K562 (cell line): ENCODE measurements around the gene LATS2. TPM values are rescaled to one million over a fixed set of nuclear protein-coding genes. Genes with fewer than 3 reads are reported as not detected.

Experiments used
- ATAC-seq: fragments of 200-7000 bp; cut with Tn5 transposase; 3 replicates; pipeline ENCODE4 v1.9.1; 2020; ENCODE audit warnings: moderate library complexity
- BruUV-seq: library from RNA; stranded (reverse); fragments of 400-500 nt; replicated peaks from 2 replicates; lab custom pipeline; 2021; lab: Mats Ljungman, UMichigan
- CTCF ChIA-PET: fragments of 300-600 bp; formaldehyde crosslinking; extraction: SDS; loops from one replicate; lab custom pipeline; 2021; ENCODE audit warnings: low intra/inter-chr PET ratio; lab: Yijun Ruan, JAX
- POLR2A ChIA-PET: fragments of 300-600, 350-650 bp; sonication (Branson Sonifier 250); formaldehyde crosslinking; extraction: SDS; loops from one replicate; lab custom pipeline; 2021; ENCODE audit warnings: antibody characterized with exemption, inconsistent platforms; lab: Yijun Ruan, JAX
- DNase-seq, 4 experiments: peaks; one replicate each; pipeline versions ENCODE4 v3.0.0 to v3.0.0-alpha.2; 2011 to 2018; ENCODE audit warnings: low spot score in 3 of 4, mixed read lengths in 3 of 4; ENCODE audit errors: extremely low read depth in 1 of 4
- FAIRE-seq: peaks from 2 replicates; lab custom pipeline; 2011; peaks lifted over from hg19 to GRCh38; lab: Jason Lieb, UNC
- H2AFZ ChIP-seq: 2 replicates; pipeline ENCODE4 v1.6.0; 2011; ENCODE audit warnings: low read depth, low read length, control low read depth, inconsistent platforms
- H3K27ac ChIP-seq: fragments of 200-600 bp; 3 replicates; pipeline ENCODE4 v1.8.0; 2011; ENCODE audit warnings: low read depth, mild to moderate bottlenecking, control low read depth, inconsistent platforms, low read length, moderate library complexity, mixed read lengths; ENCODE audit errors: extremely low read depth
- H3K27me3 ChIP-seq, 2 experiments: fragments of 300-600 bp in 1 of 2; 2 replicates in 1 of 2; 3 replicates in 1 of 2; pipeline versions ENCODE4 v1.6.0 to v1.8.0; 2011; ENCODE audit warnings: inconsistent platforms in 2 of 2, low read length in 2 of 2, mild to moderate bottlenecking in 1 of 2, mixed read lengths in 1 of 2, moderate library complexity in 1 of 2; ENCODE audit not compliant: control insufficient read depth in 2 of 2, insufficient read depth in 2 of 2
- H3K36me3 ChIP-seq: fragments of 300-600 bp; 3 replicates; pipeline ENCODE4 v1.8.0; 2011; ENCODE audit warnings: mild to moderate bottlenecking, low read length, inconsistent platforms; ENCODE audit not compliant: control insufficient read depth, insufficient read depth
- H3K4me1 ChIP-seq, 2 experiments: fragments of 200-600 bp in 1 of 2; replicated peaks in 1 of 2; 2 replicates in 1 of 2; 3 replicates in 1 of 2; pipeline versions ENCODE4 v1.5.1 to v1.8.0; 2011; ENCODE audit warnings: inconsistent platforms in 2 of 2, low read length in 2 of 2, mild to moderate bottlenecking in 1 of 2, mixed read lengths in 1 of 2, moderate library complexity in 1 of 2; ENCODE audit not compliant: control insufficient read depth in 2 of 2, insufficient read depth in 2 of 2
- H3K4me2 ChIP-seq: 2 replicates; pipeline ENCODE4 v1.6.1; 2011; ENCODE audit warnings: low read length, control low read depth, inconsistent platforms, mixed read lengths; ENCODE audit not compliant: insufficient read depth
- H3K4me3 ChIP-seq: fragments of 200-600 bp; sonication (generic), shearing (Covaris generic); 2 replicates; pipeline ENCODE4 v1.5.1; 2016; ENCODE audit warnings: control low read depth, inconsistent platforms
- H3K79me2 ChIP-seq: fragments of 200-600 bp; 3 replicates; pipeline ENCODE4 v1.8.0; 2011; ENCODE audit warnings: low read length, inconsistent platforms; ENCODE audit not compliant: control insufficient read depth, insufficient read depth
- H3K9ac ChIP-seq, 2 experiments: 2 replicates each; pipeline versions ENCODE4 v1.6.0 to v1.6.1; 2011; ENCODE audit warnings: low read depth in 2 of 2, low read length in 2 of 2, control low read depth in 1 of 2, inconsistent platforms in 1 of 2, mild to moderate bottlenecking in 1 of 2, mixed read lengths in 1 of 2; ENCODE audit not compliant: insufficient read depth in 1 of 2
- H3K9me1 ChIP-seq: one replicate; pipeline ENCODE4 v1.6.0; 2011; ENCODE audit warnings: inconsistent platforms, mild to moderate bottlenecking, low read length, moderate library complexity; ENCODE audit not compliant: control insufficient read depth, insufficient read depth
- H3K9me3 ChIP-seq: replicated peaks from 2 replicates; pipeline ENCODE4 v1.5.1; 2011; ENCODE audit warnings: low read depth, low read length, inconsistent platforms; ENCODE audit not compliant: control insufficient read depth, insufficient read depth
- H4K20me1 ChIP-seq: replicated peaks from 2 replicates; pipeline ENCODE4 v1.6.1; 2011; ENCODE audit warnings: low read length, inconsistent platforms, mixed read lengths; ENCODE audit not compliant: control insufficient read depth, insufficient read depth
- BDP1 ChIP-seq: IDR thresholded peaks from 3 replicates; pipeline ENCODE4 v1.6.1; 2011; ENCODE audit not compliant: insufficient read length, insufficient read depth
- CBX1 ChIP-seq: sonication (generic); IDR thresholded peaks from 2 replicates; pipeline ENCODE4 v1.6.1; 2016; ENCODE audit warnings: antibody characterized with exemption, low read depth, mild to moderate bottlenecking
- DNMT1 ChIP-seq: fragments of 450-650 bp; IDR thresholded peaks from 2 replicates; pipeline ENCODE4 v1.6.1; 2016; ENCODE audit warnings: antibody characterized with exemption, mild to moderate bottlenecking
- ESRRB ChIP-seq: fragments of 250-450 bp; sonication (Bioruptor Pico); IDR thresholded peaks from 2 replicates; pipeline ENCODE4 v1.5.0; 2020; ENCODE audit warnings: mild to moderate bottlenecking, moderate library complexity, borderline replicate concordance
- HDAC2 ChIP-seq: fragments of 450-650 bp; IDR thresholded peaks from 2 replicates; pipeline ENCODE4 v1.6.1; 2016; ENCODE audit warnings: mild to moderate bottlenecking
- HDAC8 ChIP-seq: fragments of 450-650 bp; IDR thresholded peaks from 2 replicates; pipeline ENCODE4 v1.6.1; 2016; ENCODE audit warnings: mild to moderate bottlenecking, missing genetic modification characterization, moderate library complexity, missing compliant biosample characterization
- PHF20 ChIP-seq: fragments of 450-650 bp; IDR thresholded peaks from 2 replicates; pipeline ENCODE4 v1.6.1; 2018; ENCODE audit not compliant: partially characterized antibody
- RBM14 ChIP-seq: fragments of 200-400 bp; formaldehyde crosslinking; IDR thresholded peaks from 2 replicates; pipeline ENCODE4 v1.6.1; 2018; ENCODE audit warnings: low read depth, mild to moderate bottlenecking, low read length, moderate library complexity, borderline replicate concordance; ENCODE audit not compliant: insufficient read depth
- RFX7 ChIP-seq: fragments of 250-450 bp; sonication (Bioruptor Pico); IDR thresholded peaks from 2 replicates; pipeline ENCODE4 v1.5.1; 2021; ENCODE audit warnings: mild to moderate bottlenecking
- RNF2 ChIP-seq: sonication (generic); IDR thresholded peaks from 2 replicates; pipeline ENCODE4 v1.6.1; 2016
- SOX6 ChIP-seq: fragments of 450-650 bp; IDR thresholded peaks from 2 replicates; pipeline ENCODE4 v1.6.1; 2014; ENCODE audit warnings: mild to moderate bottlenecking
- ZKSCAN3 ChIP-seq: fragments of 250-450 bp; sonication (Bioruptor Pico); IDR thresholded peaks from 2 replicates; pipeline ENCODE4 v1.4.0; 2020
- ZNF57 ChIP-seq: fragments of 450-650 bp; formaldehyde crosslinking; IDR thresholded peaks from 2 replicates; pipeline ENCODE4 v1.4.0; 2020; ENCODE audit warnings: mild to moderate bottlenecking, moderate library complexity
- WGBS: fragments of 100-300 bp; shearing (Covaris generic); methylation state at CpG from one replicate; pipeline ENCODE4 v1.1.6; 2016; ENCODE audit warnings: low coverage, mixed read lengths; ENCODE audit not compliant: insufficient coverage; ENCODE audit errors: missing lambda C conversion rate; 5-methylcytosine and 5-hydroxymethylcytosine counted together
- in situ Hi-C: fragments of 300-500 bp; cut with MboI; formaldehyde crosslinking; loops from 4 replicates; pipeline ENCODE4 v1.15.0; 2018; ENCODE audit warnings: inconsistent platforms, mixed read lengths
- intact Hi-C: fragments of 100-400 bp; cut with micrococcal nuclease; formaldehyde crosslinking; loops from 2 replicates; pipeline ENCODE4 v1.14.2; 2022
- polyA plus RNA-seq, 8 experiments: library from polyadenylated mRNA; depleted of rRNA in 4 of 8; stranded (reverse) in 5 of 8; unstranded in 3 of 8; fragments of >200 nt; fragmentation: Nextera tagmentation in 2 of 8; fragmentation: Illumina TruSeq in 1 of 8; extraction: Ambion mirVana in 2 of 8; extraction: Trizol in 1 of 8; gene quantifications; 2 replicates each; pipeline versions ENCODE4 v1.2.1 to v1.2.3, GENCODE V29; 2011 to 2014; ENCODE audit warnings: inconsistent platforms in 1 of 8, missing spikeins in 1 of 8
- total RNA-seq, 7 experiments: library from RNA; depleted of rRNA in 6 of 7; stranded (reverse); fragments of >200 nt in 6 of 7; fragmentation: Illumina TruSeq in 2 of 7; extraction: Trizol in 2 of 7; gene quantifications; 2 replicates each; pipeline versions ENCODE4 v1.2.1 to v1.2.3, GENCODE V29; 2011 to 2021; ENCODE audit warnings: low replicate concordance in 1 of 7
- TF ChIP-seq, protein P1 (sequence below): sonication (generic); formaldehyde crosslinking; IDR thresholded peaks from 2 replicates; pipeline ENCODE4 v1.8.1; 2023; ENCODE audit warnings: mild to moderate bottlenecking, missing genetic modification reagents, moderate library complexity
- TF ChIP-seq, protein P2 (sequence below): sonication (generic); formaldehyde crosslinking; IDR thresholded peaks from 2 replicates; pipeline ENCODE4 v1.8.0; 2022; ENCODE audit warnings: mild to moderate bottlenecking, missing genetic modification reagents, borderline replicate concordance
- TF ChIP-seq, protein P3 (sequence below): fragments of 150-350 bp; conservative IDR thresholded peaks from 2 replicates; pipeline ENCODE4 v1.6.1; 2014; ENCODE audit warnings: low read length

Gene LATS2
- total and polyA plus RNA-seq, 9 of the 15 experiments (the other 6 are each of a cell fraction or from before 2014, with no cell fraction given): 0.18 to 3.7 (median 0.76) TPM

DNA sequence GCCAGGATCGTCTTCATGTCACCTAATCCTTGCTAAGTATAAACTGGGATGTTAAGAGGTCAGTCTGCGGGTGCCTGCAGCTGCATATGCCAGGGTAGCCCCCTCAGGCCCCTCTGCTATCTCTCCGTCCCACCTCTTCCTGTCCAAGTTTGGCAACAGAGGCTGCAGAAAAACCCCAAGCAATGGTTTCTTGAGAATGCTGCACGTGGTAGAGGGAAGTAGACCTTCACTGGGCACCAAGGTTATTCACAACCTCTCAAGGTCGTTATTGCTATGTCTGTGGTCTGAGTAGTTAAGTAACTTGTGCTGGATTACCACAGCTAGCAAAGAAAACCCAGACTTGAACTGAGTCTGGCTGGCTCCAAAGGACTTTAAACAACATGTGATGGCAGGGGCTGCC, 81.0 kb downstream of the LATS2 start:
- 37% methylated on average over 5 of the region's 5 CpGs for WGBS
- Histone ChIP-seq H2AFZ (no peak overlapping the region), H3K9ac (no peak overlapping the region), H3K79me2 (no peaks in the 10 kb centered on the region), H3K27me3 (no peaks in the 10 kb centered on the region), H4K20me1 (no peaks in the 10 kb centered on the region), H3K9me3 (no peaks in the 10 kb centered on the region), H3K9me1 (no peaks in the 10 kb centered on the region), H3K27ac (no peak overlapping the region), H3K4me1 (no peaks in the 10 kb centered on the region), H3K4me3 (no peak overlapping the region), H3K36me3 (no peaks in the 10 kb centered on the region), H3K4me2 (no peak overlapping the region)
- BruUV-seq: no TSS peak
- POLR2A ChIA-PET: interaction anchor here (0.6 kb wide), 1 partner anchor 158 kb away, joined by 3 read pairs; no protein-coding TSS in a partner anchor
- CTCF ChIA-PET: no interaction called here
- FAIRE-seq (no peak), ATAC-seq (no peak), DNase-seq (no peak)
- TF ChIP-seq RNF2 (no peak), ZKSCAN3 (CRISPR knock-in tag) (no peak), PHF20 (no peak), HDAC8 (tag) (no peak), RFX7 (CRISPR knock-in tag) (no peak), CBX1 (no peak), HDAC2 (no peak), RBM14 (no peak), BDP1 (no peak), SOX6 (no peak), ESRRB (CRISPR knock-in tag) (no peak), DNMT1 (no peak), ZNF57 (CRISPR knock-in tag) (no peak)
- TF ChIP-seq, protein P1, sequence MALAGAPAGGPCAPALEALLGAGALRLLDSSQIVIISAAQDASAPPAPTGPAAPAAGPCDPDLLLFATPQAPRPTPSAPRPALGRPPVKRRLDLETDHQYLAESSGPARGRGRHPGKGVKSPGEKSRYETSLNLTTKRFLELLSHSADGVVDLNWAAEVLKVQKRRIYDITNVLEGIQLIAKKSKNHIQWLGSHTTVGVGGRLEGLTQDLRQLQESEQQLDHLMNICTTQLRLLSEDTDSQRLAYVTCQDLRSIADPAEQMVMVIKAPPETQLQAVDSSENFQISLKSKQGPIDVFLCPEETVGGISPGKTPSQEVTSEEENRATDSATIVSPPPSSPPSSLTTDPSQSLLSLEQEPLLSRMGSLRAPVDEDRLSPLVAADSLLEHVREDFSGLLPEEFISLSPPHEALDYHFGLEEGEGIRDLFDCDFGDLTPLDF (CRISPR knock-in tag): no peak
- TF ChIP-seq, protein P2, sequence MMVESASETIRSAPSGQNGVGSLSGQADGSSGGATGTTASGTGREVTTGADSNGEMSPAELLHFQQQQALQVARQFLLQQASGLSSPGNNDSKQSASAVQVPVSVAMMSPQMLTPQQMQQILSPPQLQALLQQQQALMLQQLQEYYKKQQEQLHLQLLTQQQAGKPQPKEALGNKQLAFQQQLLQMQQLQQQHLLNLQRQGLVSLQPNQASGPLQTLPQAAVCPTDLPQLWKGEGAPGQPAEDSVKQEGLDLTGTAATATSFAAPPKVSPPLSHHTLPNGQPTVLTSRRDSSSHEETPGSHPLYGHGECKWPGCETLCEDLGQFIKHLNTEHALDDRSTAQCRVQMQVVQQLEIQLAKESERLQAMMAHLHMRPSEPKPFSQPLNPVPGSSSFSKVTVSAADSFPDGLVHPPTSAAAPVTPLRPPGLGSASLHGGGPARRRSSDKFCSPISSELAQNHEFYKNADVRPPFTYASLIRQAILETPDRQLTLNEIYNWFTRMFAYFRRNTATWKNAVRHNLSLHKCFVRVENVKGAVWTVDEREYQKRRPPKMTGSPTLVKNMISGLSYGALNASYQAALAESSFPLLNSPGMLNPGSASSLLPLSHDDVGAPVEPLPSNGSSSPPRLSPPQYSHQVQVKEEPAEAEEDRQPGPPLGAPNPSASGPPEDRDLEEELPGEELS (CRISPR knock-in tag): no peak
- TF ChIP-seq, protein P3, sequence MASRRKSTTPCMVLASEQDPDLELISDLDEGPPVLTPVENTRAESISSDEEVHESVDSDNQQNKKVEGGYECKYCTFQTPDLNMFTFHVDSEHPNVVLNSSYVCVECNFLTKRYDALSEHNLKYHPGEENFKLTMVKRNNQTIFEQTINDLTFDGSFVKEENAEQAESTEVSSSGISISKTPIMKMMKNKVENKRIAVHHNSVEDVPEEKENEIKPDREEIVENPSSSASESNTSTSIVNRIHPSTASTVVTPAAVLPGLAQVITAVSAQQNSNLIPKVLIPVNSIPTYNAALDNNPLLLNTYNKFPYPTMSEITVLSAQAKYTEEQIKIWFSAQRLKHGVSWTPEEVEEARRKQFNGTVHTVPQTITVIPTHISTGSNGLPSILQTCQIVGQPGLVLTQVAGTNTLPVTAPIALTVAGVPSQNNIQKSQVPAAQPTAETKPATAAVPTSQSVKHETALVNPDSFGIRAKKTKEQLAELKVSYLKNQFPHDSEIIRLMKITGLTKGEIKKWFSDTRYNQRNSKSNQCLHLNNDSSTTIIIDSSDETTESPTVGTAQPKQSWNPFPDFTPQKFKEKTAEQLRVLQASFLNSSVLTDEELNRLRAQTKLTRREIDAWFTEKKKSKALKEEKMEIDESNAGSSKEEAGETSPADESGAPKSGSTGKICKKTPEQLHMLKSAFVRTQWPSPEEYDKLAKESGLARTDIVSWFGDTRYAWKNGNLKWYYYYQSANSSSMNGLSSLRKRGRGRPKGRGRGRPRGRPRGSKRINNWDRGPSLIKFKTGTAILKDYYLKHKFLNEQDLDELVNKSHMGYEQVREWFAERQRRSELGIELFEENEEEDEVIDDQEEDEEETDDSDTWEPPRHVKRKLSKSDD: no peak
- in situ Hi-C loops (no loop called here), intact Hi-C loops (no loop called here)
